ENCODE data around the gene B3GALT2.

- TF ChIP-seq POLR2A (IDR thresholded peaks at IDR 0.05) (no peak), CTCF (IDR thresholded peaks at IDR 0.05) (no peak)
These were observed at the start of gene B3GALT2 for GRCh38 chr1:193185901-193186731.

Measured in lower leg skin (tissue), 3 donors.